ENCODE results near the gene PMF1.
"Not testable (repeated sequence)": the region's sequence is repeated elsewhere in the genome, so short reads cannot be mapped to it uniquely, and the experiment has no call there.

The PMF1 gene

GRCh38 chr1:156212833-156213643 lies at the start of gene PMF1:
Gene PMF1 (plus strand): TSS chr1:156213007. CDS start chr1:156213016, 9 bp downstream.
- peak; percentile 94 for DNase-seq

- no peak for DNase-seq
Measured at GRCh38 chr1:156163712-156164111, 49.1 kb upstream of the PMF1 start.

GRCh38 chr1:156164125-156164831 lies 48.5 kb upstream of the PMF1 start:
- DNase-seq = no peak

- no peak for DNase-seq
Measured at GRCh38 chr1:156165083-156165482, 47.7 kb upstream of the PMF1 start.

- DNase-seq = no peak
Measured at GRCh38 chr1:156167536-156167935, 45.3 kb upstream of the PMF1 start.

GRCh38 chr1:156172696-156173470 lies 39.9 kb upstream of the PMF1 start:
- no peak for DNase-seq

- DNase-seq = no peak
Measured at GRCh38 chr1:156176610-156177210, 36.1 kb upstream of the PMF1 start.

GRCh38 chr1:156177919-156178654 lies 34.7 kb upstream of the PMF1 start:
- no peak for DNase-seq

GRCh38 chr1:156180471-156180870 lies 32.3 kb upstream of the PMF1 start:
- DNase-seq = no peak

GRCh38 chr1:156181391-156181924 lies 31.3 kb upstream of the PMF1 start:
- not testable (repeated sequence) for DNase-seq

- not testable (repeated sequence) for DNase-seq
Measured at GRCh38 chr1:156182010-156182779, 30.6 kb upstream of the PMF1 start.

GRCh38 chr1:156186347-156187177 lies 26.2 kb upstream of the PMF1 start:
- not testable (repeated sequence) for DNase-seq

GRCh38 chr1:156190265-156190664 lies 22.5 kb upstream of the PMF1 start:
- not testable (repeated sequence) for DNase-seq

GRCh38 chr1:156191292-156191964 lies 21.4 kb upstream of the PMF1 start:
- DNase-seq = no peak

- DNase-seq = no peak
Measured at GRCh38 chr1:156193208-156193487, 19.7 kb upstream of the PMF1 start.

GRCh38 chr1:156193488-156194299 lies 19.1 kb upstream of the PMF1 start, which contains the start of gene SLC25A44:
Gene SLC25A44 (plus strand): TSS chr1:156194104. CDS start chr1:156199848, 5,744 bp downstream.
- peak; percentile 97 for DNase-seq

- no peak for DNase-seq
Measured at GRCh38 chr1:156194300-156194652, 18.5 kb upstream of the PMF1 start.

- no peak for DNase-seq
Measured at GRCh38 chr1:156195853-156196252, 17.0 kb upstream of the PMF1 start.

- DNase-seq = no peak
Measured at GRCh38 chr1:156196445-156196844, 16.4 kb upstream of the PMF1 start.

Data from NCI-H226 (cell line).